Forelimb muscle (tissue), 1 donor: ENCODE results near the gene QRICH1. TPM values are rescaled to one million over a fixed set of nuclear protein-coding genes. Genes with fewer than 3 reads are reported as not detected.

Experiments
- polyA plus RNA-seq: library from polyadenylated mRNA; unstranded; fragments of 120-200 nt; gene quantifications from one replicate; pipeline ENCODE4 v1.2.1, GENCODE V29; 2013; ENCODE audit not compliant: insufficient read length

QRICH1 gene
- polyA plus RNA-seq, 1 donor: 49.8 TPM

Other genes with a start within 250 kb of the QRICH1 start
- 41.3 TPM for gene PRKAR2A, start 246.2 kb downstream of the QRICH1 start, polyA plus RNA-seq
- 19.0 TPM for gene SLC25A20, start 195.2 kb downstream of the QRICH1 start, polyA plus RNA-seq
- 63.2 TPM for gene ARIH2, start 175.2 kb downstream of the QRICH1 start, polyA plus RNA-seq
- gene P4HTM, start 103.8 kb downstream of the QRICH1 start, polyA plus RNA-seq: 12.4 TPM
- 113 TPM for gene WDR6, start 86.7 kb downstream of the QRICH1 start, polyA plus RNA-seq
- 32.6 TPM for gene DALRD3, start 75.5 kb downstream of the QRICH1 start, polyA plus RNA-seq
- 50.8 TPM for gene NDUFAF3, start 72.0 kb downstream of the QRICH1 start, polyA plus RNA-seq
- gene IMPDH2, start 64.7 kb downstream of the QRICH1 start, polyA plus RNA-seq: 282 TPM
- 268 TPM for gene QARS1, start 10.7 kb upstream of the QRICH1 start, polyA plus RNA-seq
- gene USP19, start 26.8 kb upstream of the QRICH1 start, polyA plus RNA-seq: 36.2 TPM
- 317 TPM for gene LAMB2, start 39.0 kb upstream of the QRICH1 start, polyA plus RNA-seq
- gene CCDC71, start 72.3 kb upstream of the QRICH1 start, polyA plus RNA-seq: 13.1 TPM
- gene KLHDC8B, start 77.5 kb upstream of the QRICH1 start, polyA plus RNA-seq: 104 TPM
- 9.0 TPM for gene C3orf62, start 183.2 kb upstream of the QRICH1 start, polyA plus RNA-seq
- 51.2 TPM for gene USP4, start 246.0 kb upstream of the QRICH1 start, polyA plus RNA-seq